ENCODE data around the gene IFITM5.
A peak's percentile ranks its signal among the peaks of the same experiment; 100 is the strongest.

The IFITM5 gene

DNA sequence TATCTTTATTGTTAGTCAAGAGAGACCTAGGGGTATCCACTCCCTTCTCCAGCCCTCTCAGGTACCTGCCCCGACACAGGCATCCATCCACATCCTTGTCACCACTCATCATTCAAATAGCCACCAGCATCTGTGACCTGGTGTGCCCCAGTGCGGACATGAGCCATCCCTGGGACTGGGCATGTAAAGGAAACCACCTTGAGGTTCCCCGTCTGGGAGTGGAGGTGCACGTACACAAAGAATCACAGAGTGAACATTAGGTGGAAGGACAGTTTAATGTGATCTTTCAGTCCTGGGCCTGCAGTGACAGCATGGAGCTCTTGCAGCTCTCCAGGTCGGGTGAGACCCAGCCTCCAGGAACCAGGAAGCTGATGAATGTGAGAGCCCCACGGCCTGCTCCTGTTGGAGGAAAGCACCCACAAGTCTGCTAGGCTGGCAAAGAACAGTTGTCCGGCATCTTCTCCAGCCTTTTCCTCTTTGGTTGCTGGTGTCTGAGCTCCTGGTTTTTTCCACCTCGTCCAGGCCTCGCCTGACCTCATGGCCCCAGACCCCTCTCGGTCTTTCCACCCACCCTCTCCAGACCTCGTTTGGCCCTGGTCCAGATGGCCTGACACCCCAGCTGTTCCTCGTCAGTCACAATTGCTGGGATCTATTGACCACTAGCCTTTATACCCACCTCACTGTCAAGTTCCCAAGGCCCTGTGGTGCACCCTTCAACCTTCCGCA is 46.0 kb downstream of the IFITM5 start:
- no peak for DNase-seq (ENCODE audit: insufficient read length, low spot score)
- TF ChIP-seq POLR2A (IDR thresholded peaks at IDR 0.05; ENCODE audit: low read depth, low read length): no peak
- no peak for FAIRE-seq

DNA sequence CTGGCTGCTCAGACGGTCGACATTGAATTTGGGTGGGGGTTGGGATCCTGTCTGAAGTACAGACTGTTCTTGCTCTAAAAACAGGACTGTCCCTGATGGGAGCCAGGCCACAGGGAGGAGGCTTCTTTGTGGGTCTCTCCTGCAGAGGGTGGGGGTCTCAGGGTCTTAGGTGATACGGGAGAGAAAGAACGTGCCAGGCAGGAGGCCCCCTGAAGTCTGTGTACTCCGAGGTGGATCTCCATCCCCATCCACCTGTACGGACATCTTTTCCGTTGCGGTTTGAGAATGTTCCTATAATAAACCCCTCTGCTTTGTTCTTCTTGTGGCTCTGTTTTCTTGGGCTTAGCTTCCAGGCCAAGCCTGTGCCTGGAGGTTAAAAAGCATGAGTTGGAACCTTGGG is 46.7 kb downstream of the IFITM5 start:
- no peak for FAIRE-seq
- DNase-seq (ENCODE audit: insufficient read length, low spot score): no peak
- no peak for TF ChIP-seq POLR2A (IDR thresholded peaks at IDR 0.05; ENCODE audit: low read depth, low read length)

DNA sequence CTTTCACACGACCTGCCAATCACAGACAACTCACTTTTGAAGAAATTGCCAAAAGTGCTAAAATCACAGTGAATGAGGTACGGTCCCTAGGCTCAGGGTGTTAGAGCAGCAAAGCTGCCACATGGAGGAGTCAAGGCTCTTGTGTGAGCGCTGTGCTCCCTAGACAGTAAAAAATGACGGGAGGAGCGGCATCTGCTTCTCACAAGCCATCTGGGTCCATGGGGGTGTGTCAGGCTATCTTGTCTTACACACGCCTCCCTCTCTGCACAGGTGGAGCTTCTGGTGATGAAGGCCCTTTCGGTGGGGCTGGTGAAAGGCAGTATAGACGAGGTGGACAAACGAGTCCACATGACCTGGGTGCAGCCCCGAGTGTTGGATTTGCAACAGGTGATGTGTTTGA is 47.8 kb downstream of the IFITM5 start:
- FAIRE-seq: no peak

DNA sequence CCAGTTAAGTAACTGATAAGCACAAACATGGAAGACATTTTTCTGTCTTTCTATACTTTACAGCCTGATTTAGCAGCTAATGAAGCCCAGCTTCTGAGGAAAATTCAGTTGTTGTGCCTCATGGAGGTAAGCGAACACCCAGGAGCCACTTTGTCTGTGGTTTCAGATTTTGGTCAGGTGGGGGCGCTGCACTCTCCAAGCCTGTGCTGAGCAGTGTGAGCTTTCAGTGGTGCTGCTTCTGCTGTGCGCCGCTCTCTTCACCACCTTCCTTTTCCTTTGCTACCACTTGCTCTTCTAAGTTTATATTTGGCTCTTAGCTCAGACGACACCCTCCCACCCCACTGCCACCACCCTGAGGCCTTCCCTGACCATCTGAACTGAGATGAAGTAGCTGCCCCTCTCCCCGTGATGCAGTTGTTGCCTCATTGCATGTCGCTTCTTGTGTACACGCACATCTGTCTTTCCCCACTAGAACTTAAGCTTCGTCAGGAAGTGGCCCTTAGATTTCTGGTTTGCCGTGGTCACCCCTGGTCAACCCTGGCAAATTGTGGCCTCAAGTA is 48.5 kb downstream of the IFITM5 start:
- TF ChIP-seq POLR2A (IDR thresholded peaks at IDR 0.05; ENCODE audit: low read depth, low read length): no peak

More for the DNA sequence above, 47.8 kb downstream of the IFITM5 start:
- no peak for DNase-seq (ENCODE audit: insufficient read length, low spot score)
- TF ChIP-seq POLR2A (IDR thresholded peaks at IDR 0.05; ENCODE audit: low read depth, low read length): no peak

DNA sequence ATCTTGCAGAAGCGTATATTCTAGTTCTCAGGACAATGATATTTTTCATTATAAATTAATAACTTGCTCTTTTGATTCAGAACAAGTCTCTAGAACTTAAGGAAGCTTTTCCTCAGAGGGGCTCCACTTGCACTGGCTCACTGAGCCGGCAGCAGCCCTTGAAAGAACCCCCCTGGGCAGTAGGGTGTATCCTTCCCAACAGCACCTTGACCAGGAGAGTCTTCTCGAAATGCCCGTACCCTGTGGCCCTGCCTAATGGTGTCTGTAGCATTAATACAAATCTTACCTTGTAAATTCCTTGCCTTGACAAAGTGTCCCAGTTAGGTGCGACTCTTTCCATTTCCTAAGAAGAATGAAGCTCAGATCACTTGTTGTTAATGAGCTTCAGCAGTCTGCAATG is 49.1 kb downstream of the IFITM5 start:
- FAIRE-seq (no peak), DNase-seq (ENCODE audit: insufficient read length, low spot score) (no peak)
- TF ChIP-seq POLR2A (IDR thresholded peaks at IDR 0.05; ENCODE audit: low read depth, low read length): no peak

More for the DNA sequence above, 48.5 kb downstream of the IFITM5 start:
- DNase-seq (ENCODE audit: insufficient read length, low spot score) (peak; percentile 49), FAIRE-seq (no peak)

DNA sequence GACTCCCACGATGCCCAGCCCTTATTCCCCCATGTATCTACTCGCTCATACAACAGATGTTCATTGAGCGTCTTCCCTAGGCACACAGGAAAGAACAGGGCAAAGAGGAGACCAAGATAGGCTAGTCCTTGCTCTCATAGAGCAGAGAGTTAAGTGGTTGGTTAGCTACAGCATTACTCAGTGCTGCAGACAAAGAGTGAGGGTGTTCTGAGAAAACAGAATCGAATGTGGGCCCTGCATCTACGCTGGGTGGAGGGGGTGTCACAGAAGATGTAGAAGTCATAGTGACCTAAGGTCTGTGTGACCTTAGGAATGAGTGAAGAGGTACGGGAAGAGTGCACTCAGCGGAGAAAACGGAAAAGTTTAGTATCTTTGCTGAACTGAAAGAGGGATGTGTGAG is 50.3 kb downstream of the IFITM5 start:
- TF ChIP-seq POLR2A (IDR thresholded peaks at IDR 0.05; ENCODE audit: low read depth, low read length): no peak
- no peak for FAIRE-seq
- no peak for DNase-seq (ENCODE audit: insufficient read length, low spot score)
